HG02973 (cell line): ENCODE measurements around the gene YIPF2.
"Not testable (repeated sequence)": the region's sequence is repeated elsewhere in the genome, so short reads cannot be mapped to it uniquely, and the experiment has no call there.

Experiments
- ATAC-seq: cut with Tn5 transposase; IDR thresholded peaks from one replicate; pipeline ENCODE4 v1.9.1; 2021; ENCODE audit warnings: moderate library complexity; ENCODE audit not compliant: unreplicated experiment

The YIPF2 gene

DNA sequence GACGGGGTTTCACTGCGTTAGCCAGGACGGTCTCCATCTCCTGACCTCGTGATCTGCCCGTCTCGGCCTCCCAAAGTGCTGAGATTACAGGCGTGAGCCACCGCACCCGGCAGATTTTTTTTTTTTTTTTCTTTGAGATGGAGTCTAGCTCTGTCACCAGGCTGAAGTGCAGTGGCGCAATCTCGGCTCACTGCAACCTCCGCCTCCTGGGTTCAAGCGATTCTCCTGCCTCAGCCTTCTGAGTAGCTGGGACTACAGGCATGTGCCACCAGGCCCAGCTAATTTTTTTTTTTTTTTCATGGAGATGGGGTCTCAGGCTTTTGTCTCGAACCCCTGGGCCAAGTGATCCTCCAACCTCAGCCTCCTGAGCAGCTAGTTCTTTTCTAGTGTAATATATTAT lies 13.2 kb upstream of the YIPF2 start:
- ATAC-seq = not testable (repeated sequence)

DNA sequence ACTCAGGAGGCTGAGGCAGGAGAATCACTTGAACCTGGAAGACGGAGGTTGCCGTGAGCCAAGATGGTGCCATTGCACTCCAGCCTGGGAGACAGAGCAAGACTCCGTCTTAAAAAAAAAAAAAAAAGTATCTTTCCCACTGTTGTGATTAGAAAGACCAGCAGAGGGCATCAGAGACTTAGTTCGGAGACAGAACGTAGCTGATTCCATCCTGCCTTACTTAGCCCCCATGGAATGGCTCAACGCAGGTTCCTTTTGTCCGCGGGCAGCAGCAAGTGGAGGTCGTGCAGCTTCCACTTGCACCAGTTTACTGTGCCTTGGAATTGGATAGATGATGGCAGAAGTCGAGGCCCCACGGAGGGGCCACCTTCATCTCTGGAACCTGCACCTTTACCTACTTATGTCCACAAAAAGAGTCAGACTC lies 8.2 kb upstream of the YIPF2 start:
- ATAC-seq = no peak

DNA sequence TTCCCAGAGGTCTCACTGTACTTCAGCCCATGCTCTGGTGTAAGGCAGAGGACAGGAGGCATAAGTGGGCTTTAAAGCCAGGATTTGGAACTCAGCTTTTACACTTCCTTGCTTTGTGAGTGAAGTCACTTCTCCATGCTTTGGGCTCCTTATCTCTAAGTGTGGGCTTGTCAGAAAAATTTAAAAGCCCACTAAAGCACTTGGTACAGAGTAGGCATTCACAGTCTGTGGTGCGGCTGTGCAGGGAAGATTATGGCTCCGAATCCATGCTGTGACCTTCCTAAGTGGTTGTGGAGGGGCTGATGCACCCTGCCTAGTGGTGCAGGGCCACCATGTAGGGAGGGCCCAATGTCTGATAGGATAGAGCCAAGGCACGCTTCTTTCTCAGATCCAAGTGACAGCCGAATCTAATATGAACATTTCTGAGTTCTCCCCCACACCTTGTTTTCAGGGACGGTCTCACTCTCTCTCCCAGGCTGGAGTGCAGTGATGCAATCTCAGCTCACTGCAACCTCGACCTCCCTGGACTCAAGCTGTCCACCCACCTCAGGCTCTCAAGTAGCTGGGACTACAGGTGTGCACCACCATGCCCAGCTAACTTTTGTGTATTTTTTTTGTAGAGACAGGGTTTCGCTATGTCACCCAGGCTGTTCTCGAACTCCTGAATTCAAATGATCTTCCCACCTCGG lies 7.1 kb upstream of the YIPF2 start:
- ATAC-seq = no peak

GRCh38 chr19:10929402-10929794 lies 959 bp upstream of the YIPF2 start:
- no peak for ATAC-seq

DNA sequence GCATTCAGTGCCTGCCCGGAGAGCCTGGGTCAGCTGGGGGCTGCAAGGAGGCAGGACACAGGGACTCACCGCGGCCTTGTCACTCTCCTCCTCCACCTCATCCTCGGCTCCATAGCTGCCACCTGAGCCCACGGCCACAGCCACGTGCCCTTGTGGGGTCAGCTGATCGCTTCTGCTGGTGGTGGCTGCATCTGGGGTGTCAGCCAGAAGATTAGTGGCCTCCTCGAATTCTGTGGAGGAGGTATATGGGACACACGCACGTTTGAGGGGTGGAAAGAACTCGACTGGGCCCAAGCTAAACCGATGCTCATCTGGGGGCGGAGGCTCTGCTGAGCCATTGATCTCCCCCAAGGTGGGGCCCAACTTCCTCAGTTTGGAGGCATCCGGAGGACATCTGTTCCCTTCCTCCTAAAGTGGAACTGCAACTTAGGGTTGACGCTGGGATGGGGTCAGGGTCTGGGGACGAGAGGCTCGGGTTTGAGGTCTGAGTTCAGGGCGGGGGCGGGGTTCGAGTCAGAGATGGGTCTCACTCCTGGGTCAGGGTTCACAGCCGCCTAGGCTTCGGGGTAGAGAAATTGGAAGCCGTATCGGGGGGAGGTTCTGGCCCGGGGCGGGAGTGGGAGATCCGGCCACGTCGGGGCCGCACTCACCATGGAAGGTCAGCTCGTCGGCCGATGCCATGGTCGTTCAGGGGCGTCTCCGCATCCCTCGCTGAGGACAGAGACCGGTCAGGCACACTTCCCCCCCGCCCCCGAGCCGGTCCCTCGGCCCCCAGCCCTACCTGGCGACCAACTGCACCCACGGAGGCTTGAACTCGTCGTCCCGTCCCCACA lies 493 bp downstream of the YIPF2 start:
- no peak for ATAC-seq

GRCh38 chr19:10924597-10924996 lies 3.8 kb downstream of the YIPF2 start:
- ATAC-seq = no peak

DNA sequence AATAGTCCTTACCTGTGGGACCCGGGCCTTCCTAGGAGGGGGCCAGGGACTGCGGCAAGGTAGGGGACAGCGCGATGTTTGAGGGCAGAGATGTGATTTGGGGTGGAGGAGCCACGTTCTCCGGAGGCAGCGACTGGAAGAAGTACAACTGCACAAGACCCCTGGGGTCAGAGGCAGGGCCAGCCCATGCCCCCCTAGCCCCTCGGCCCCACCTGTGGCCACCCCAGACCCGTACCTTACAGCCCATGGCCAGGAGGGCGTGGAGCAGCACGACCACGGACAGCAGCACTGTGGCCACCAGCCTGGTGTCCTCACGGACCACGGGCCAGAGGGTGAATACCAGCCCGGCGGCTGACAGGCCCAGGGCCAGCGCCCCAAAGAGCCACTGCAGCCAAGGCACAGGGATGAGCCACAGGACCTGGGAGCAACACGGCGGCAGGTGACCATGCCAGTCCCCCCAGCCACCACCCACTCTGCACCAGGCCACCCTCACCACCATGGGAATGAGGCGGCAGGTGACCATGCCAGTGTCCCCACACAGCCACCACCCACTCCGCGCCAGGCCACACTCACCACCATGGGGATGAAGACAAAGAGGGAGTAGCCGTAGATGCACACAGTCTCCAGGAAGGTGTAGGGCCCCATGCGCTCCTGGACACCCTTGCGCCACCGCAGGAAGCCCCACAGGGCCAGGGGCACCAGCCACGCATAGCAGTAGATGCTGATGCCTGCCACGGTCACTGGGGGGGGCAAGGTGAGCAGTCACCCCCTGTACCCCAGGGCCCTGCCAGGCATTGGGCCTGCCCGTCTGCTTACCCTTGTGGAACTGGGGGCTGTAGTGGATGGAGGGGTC lies 5.0 kb downstream of the YIPF2 start:
- no peak for ATAC-seq

GRCh38 chr19:10922638-10923014 lies 5.8 kb downstream of the YIPF2 start:
- ATAC-seq = no peak

DNA sequence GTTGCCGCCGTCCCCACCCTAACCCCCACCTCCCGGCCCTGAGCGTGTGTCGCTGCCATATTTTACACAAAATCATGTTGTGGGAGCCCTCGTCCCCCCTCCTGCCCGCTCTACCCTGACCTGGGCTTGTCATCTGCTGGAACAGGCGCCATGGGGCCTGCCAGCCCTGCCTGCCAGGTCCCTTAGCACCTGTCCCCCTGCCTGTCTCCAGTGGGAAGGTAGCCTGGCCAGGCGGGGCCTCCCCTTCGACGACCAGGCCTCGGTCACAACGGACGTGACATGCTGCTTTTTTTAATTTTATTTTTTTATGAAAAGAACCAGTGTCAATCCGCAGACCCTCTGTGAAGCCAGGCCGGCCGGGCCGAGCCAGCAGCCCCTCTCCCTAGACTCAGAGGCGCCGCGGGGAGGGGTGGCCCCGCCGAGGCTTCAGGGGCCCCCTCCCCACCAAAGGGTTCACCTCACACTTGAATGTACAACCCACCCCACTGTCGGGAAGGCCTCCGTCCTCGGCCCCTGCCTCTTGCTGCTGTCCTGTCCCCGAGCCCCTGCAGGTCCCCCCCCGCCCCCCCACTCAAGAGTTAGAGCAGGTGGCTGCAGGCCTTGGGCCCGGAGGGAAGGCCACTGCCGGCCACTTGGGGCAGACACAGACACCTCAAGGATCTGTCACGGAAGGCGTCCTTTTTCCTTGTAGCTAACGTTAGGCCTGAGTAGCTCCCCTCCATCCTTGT lies 6.4 kb downstream of the YIPF2 start:
- ATAC-seq = no peak

DNA sequence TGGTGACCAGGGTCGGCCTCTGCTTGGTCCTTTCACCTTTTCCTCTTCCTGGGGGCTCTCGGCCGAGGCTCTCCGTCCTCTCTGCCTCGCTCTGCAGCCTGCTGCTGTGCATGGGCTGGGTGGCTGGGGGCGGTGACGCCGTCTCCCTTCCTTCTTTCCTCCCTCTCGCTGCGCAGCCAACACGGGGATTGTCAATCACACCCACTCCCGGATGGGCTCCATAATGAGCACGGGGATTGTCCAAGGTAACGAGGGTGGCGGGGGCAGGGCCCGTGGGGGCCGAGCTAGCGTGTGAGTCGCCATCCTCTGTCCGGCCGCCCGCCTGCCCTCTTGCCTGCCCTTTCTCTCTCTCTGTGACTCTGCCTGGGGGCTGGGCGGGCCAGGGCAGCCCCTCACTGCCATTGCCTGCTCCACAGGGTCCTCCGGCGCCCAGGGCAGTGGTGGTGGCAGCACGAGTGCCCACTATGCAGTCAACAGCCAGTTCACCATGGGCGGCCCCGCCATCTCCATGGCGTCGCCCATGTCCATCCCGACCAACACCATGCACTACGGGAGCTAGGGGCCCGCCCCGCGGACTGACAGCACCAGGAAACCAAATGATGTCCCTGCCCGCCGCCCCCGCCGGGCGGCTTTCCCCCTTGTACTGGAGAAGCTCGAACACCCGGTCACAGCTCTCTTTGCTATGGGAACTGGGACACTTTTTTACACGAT lies 7.1 kb downstream of the YIPF2 start:
- ATAC-seq = no peak

DNA sequence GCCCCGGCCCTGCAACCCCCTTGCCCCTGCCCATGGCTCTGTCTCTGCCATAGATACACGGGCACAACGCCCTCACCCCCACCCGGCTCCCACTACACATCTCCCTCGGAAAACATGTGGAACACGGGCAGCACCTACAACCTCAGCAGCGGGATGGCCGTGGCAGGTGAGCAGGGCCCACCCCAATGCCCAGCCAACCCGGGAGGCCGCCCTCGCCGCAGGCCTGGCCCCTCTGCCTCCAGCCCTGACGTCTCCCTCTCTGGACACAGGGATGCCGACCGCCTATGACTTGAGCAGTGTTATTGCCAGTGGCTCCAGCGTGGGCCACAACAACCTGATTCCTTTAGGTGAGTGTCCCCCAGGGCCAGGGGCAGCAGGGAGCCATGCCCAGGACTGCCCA lies 7.7 kb downstream of the YIPF2 start:
- no peak for ATAC-seq

GRCh38 chr19:10920288-10920655 lies 8.2 kb downstream of the YIPF2 start:
- no peak for ATAC-seq

DNA sequence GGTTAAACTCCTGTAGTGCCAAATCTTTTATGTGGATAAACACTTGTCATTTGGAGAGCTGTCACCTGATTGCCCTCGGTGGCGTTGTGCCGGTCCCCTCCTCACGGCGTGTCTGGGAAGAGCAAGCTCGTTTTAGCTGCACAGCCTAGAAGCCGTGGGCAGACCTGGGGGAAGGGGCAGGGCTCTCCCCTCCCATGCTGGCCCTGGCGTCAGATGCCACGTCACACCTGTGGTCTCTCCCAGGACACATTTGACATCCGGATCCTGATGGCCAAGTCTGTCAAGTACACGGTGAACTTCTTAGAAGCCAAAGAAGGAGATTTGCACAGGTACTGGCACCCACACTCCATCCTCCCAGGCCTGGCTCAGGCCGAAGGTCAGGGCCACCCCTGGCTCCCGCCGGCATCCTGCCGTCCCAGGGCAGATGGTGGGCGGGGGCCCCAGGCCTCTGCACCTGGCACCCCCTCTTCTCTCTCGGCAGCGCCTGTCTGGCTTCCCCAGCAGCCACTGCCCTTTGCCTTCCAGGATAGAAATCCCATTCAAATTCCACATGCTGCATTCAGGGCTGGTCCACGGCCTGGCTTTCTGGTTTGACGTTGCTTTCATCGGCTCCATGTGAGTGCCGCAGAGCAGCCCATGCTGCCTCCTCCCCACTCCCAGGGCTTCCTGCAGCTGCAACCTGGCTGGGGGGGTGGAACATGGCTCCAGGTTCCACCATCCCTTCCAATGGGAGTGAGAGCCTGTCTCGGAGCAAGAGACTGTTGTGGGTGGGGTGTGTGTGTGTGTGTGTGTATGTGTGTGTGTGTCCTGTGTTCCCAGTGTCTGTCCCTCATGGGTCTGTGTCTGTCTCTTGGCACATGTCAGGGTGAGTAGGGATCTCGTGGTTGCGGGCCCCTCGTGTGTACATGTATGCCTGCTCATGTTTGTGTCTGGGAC lies 8.8 kb downstream of the YIPF2 start:
- no peak for ATAC-seq

- no peak for ATAC-seq
Observed at GRCh38 chr19:10918359-10918758, 10.1 kb downstream of the YIPF2 start.

- ATAC-seq = no peak
Observed at GRCh38 chr19:10916602-10917001, 11.8 kb downstream of the YIPF2 start.

GRCh38 chr19:10915130-10916091 lies 13.0 kb downstream of the YIPF2 start:
- no peak for ATAC-seq

GRCh38 chr19:10913716-10914340 lies 14.6 kb downstream of the YIPF2 start:
- no peak for ATAC-seq

GRCh38 chr19:10912619-10913018 lies 15.8 kb downstream of the YIPF2 start:
- ATAC-seq = no peak
